ENCODE results near the gene NUCKS1.

Gene NUCKS1

DNA sequence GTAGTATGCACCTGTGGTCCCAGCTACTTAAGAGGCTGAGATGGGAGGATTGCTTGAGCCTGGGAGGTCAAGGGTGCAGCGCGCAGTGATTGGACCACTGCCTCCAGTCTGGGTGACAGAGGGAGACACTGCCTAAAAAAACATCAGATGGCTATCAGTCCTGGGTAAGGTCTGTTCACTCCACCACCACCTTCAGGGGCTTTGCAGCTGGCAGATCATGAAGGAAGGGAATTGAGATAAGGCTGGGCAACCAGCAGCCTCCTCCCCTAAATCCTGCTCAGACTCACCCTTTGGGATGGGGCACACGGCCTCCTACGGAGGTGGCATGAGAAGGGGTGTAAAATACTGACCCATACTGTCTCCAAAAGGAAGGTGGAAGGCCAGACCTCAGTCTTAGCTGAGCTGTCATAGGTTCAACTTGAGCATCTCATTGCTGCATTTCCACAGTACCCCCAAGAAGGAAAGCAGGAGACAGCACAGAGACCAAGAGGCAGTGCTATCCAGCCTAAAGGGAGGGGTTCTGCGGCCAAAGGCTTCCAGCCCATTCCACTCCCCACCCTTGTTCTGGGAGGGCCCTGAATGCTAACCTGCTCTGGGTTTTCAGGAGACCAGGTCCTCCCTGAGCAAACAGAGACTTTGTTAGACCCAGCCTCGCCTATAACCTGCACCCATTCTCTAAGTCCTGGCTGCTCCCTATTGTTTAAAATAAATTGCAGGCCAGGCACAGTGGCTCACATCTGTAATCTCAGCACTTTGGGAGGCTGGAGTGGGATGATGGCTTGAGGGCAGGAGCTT is 83.4 kb downstream of the NUCKS1 start:
- DNase-seq: no peak

DNA sequence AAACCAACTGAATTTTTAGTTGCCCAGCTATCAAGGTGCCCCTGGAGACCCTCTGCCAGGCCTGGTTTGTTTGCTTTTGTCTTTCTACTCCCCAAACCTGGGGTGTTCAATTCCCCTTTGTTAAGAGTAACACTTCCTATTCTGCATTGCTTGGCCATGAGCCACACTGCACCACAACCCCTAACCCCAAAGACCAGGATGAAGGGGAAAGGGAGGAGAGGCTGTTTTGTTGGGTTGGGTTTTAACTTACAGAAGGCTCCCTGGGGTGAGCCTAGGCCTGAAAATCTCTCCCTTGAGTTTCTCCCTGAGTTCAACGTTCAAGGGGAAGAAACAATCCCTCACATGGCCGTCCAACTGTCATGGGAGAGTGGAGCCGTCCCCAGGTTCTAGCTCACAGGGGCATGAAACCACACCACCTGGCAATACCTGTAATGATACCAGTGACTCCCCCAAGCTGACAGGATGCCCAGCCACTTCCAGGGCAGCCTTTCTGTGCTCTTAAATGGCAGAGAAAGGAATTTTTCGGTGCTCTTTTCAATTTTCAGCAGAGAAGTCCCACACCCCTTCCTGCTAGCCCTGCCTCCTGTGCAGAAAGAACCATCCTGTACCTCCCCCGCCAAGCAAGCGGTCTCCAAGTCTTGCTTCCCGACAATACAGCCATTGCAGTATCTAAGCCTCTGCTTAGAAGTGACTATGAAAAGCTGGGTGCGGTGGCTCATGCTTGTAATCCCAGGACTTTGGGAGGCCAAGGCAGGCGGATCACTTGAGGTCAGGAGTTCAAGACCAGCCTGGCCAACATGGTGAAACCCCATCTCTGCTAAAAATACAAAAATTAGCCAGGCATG is 84.6 kb downstream of the NUCKS1 start:
- DNase-seq: no peak

DNA sequence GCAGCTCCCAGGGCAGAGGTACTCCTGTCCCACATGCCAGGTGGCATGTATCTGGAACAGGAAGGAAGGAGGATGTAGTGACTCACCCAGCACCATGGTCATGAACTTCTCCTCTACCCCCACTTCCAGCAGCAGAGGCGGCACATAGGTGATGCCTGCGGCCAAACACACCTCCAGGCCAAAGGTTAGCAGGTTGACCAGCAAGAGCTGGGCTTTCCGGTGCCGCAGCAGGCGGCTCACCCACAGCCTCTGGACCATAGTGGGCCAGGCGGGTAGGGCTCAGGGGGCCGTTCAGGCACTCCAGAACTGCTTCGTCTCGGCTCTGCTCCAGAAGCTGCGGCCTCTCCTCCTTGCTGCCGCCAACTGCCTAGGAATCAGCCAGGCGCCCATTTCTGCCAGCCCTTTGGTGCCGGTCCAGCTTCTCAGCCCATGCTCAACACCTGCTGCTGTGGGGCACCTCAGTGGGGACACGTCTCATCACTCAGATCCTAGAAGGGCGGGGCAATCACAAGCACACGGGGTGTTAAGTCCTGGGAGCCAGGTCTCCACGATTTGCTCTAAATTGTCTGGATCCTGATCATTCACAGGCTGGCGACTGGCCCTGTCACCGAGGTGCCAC is 85.5 kb downstream of the NUCKS1 start:
- no peak for DNase-seq

DNA sequence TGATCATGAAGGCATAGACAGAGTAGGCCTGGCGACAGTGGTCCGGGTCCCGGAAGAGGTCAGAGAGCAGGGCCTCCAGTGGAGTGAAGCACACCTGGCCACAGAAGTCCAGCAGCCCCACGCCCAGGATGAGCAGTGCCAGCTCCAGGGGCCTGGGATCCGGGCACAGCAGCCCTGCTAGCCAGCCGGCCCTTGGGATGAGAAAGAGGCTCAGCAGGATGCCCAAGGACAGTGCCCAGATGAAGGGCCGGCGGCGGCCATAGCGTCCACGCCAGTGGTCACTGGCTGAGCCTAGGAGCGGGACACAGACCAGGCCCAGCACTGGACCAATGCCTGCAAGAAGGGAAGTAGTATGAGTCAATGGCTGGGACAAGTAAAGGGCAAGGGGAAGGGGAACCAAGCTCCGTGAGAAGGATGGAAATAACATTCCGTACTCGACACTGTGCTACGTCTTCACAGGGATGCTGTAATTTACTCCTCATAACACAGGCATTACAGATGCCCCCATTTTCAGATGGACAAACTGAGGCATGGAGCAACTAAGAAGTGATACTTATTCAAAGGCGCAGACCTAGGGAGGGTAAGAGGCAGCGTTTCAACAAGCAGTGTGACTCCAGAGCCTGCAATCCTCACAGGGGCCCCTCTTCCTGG is 86.6 kb downstream of the NUCKS1 start:
- peak; percentile 81 for DNase-seq

Measured in suppressor macrophage treated with lipopolysaccharide for 4 hours (primary cell).